A172 (cell line): ENCODE results near the gene ARHGDIA. TPM values are rescaled to one million over a fixed set of nuclear protein-coding genes. Genes with fewer than 3 reads are reported as not detected.
"Not testable (repeated sequence)": the region's sequence is repeated elsewhere in the genome, so short reads cannot be mapped to it uniquely, and the experiment has no call there.

Experiments
- DNase-seq: peaks from one replicate; pipeline ENCODE4 v3.0.0-alpha.2; 2015; ENCODE audit warnings: low spot score
- total RNA-seq: library from RNA; depleted of rRNA; stranded (reverse); fragments of >200 nt; shearing (Covaris generic); gene quantifications from 2 replicates; pipeline ENCODE4 v1.2.3, GENCODE V29; 2014; rRNA removed

The ARHGDIA gene
- 173 and 183 TPM in 2 replicates for total RNA-seq

DNA sequence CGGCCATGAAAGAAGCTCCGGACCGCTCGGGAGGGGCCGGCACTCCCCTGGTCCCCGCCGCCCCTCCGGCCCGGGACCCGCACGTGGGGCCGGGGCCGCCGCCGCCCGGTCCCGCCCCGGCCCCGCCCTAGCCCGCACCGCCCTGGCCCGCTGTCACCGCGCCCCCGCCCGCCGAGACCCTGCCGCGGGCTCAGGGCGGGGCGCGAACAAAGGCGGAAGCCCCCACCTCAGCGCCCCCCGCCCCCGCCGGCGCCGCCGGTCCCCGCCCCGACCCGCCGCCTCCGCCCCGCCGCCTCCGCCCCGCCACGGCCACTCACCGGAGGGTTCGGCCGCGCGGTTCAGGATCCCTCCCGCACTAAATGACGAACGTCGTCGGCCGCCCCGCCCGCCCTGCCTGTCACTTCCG, at the start of gene ARHGDIA:
ARHGDIA (minus strand) TSS at position 357 of the 406 bp plus-strand sequence. CDS start 1,407 bp downstream, outside the sequence.
- no peak for DNase-seq

DNA sequence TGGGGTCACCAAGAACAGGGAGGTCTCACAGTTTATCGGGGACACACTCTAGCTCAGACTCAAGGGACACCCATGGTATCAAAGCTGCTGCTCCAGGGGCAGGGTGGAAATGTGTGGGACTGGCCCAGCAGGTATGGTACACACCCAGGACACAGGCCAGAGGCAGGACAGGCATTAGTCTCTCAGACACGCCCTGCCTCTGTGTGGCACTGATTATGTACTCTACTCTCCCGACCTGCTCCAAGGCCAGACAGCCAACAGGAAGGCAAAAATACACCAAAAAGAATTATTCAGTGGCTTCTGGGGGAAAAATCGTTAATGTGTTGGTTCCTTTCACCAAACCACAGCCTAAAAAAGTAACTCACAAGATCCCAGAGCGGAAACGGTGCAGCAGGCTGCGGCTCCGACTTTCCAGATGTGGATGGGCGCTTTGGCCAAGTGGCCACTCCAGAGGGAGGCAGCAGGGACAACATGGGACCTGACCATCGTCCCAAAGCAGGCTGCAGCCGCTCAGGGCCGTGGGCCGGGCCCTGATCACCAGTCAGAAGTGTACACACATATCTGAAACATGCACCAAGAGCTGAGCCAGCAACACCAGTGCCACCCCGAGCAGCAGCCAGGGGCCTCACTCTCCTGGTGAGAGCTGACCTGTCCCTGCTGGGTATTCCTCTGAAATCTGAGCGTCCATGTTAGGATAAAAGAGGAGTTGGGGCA, 47.9 kb upstream of the ARHGDIA start:
- DNase-seq, result no peak

GRCh38 chr17:81918333-81918669, 47.2 kb upstream of the ARHGDIA start:
- DNase-seq, result not testable (repeated sequence)

GRCh38 chr17:81917565-81918332, 46.6 kb upstream of the ARHGDIA start, which contains the start of gene SIRT7:
TSS of gene SIRT7 (minus strand) at chr17:81918176. CDS start at chr17:81918131, 45 bp downstream.
- DNase-seq, result peak; percentile 61

DNA sequence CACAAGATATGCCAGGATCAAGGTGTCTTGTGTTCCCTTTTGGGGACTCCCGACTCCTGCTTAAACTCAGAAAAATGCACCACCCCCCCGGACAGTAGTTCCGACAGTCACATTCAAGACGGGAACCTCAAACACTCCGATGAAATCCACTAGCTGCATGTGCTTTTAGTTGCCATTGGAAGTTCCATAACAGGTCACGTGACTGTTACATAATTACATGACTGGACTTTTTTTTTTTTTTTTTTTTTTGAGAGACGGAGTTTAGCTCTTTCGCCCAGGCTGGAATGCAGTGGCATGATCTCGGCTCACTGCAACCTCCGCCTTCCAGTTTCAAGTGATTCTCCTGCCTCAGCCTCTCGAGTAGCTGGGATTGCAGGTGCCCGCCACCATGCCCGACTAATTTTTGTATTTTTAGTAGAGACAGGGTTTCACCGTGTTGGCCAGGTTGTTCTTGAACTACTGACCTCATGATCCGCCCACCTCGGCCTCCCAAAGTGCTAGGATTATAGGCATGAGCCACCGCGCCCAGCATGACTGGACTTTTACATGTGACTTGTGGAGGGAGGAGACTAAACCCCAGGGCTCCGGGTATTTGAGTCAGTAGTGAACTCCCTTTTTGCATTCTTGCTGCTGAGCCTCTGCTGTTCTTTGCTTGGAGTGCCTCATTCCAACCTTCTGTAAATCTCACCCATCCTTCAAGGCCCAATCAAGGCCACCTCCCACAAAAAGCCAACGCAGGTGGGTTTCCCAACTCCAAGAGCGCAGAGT, 45.3 kb upstream of the ARHGDIA start:
- peak; percentile 93 for DNase-seq

- DNase-seq, result no peak
These were observed 44.2 kb upstream of the ARHGDIA start for GRCh38 chr17:81915331-81915730.

GRCh38 chr17:81914103-81914850, 43.1 kb upstream of the ARHGDIA start:
- DNase-seq, result no peak

DNA sequence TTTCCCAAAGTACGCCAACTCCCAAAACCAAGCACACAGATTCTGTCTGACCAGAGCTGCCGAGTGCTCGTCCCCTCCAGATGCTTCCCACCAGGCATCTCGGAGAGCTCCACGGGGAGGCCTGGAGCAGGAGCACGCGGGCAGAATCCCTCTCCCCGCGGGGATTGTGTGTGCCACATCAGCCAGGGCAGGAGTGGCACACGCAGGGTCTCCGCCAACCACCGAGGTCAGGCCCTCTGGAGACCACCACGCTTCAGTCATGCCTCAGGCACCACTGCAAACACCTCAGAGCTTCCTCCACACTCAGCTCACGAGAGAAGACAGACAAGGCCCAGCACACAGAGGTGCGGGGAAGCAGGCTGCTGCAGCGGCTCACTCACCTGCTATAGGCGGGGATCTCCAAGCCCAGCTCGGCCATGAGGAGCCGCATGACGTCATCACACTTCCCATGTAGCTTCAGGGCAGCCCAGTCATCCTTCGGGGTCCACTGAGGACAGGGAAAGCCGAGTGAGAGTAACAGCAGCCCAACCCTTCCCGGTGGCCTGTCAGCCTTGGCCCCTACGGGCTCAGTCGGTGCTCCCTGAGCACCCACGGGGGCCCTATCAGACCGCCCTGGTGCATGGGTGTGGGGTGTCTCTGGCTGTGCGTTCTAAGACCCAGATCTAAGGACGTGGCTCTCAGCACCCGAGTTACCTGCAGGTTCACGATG, 42.4 kb upstream of the ARHGDIA start:
- no peak for DNase-seq

GRCh38 chr17:81912441-81913309, 41.5 kb upstream of the ARHGDIA start:
- DNase-seq, result peak; percentile 97

- DNase-seq, result no peak
These were observed 40.8 kb upstream of the ARHGDIA start for GRCh38 chr17:81911969-81912368.

DNA sequence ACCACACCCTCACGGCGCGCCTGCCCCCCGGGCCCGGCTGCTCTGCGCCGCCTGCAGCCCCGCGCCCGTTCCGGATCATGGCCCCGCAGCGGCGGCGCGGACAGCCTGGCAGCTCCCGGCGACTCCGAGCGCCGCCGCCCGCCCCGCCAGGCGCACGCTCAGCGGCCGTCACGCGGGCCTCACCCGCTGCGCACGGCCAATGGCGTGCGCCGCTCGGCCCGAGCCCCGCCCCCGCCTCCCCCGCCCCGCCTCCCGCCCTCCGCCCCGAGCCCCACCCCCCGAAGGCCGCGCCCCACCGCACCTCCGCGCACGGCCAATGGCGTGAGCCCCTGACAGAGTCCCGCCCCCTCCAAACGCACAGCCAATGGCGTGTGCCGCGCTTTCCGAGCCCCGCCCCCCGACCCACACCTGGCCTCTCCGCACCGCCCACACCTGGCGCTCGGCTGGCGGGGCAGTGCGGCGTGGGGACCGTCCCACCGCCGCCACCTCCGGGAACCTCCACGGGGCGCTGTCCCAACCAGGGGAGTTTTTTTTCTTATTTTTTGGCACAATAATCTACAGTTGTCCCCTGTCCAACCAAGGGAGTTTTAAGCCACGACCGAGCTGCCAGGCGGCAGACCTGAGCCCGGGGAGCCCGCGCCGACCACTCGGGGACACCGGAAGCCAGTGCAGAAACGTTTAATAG, 40.3 kb upstream of the ARHGDIA start, which contains the start of gene PCYT2:
PCYT2 (minus strand) TSS at position 123 of the 685 bp plus-strand sequence; CDS start at position 79, 44 bp downstream.
- DNase-seq, result peak; percentile 64

- no peak for DNase-seq
These were observed 39.7 kb upstream of the ARHGDIA start for GRCh38 chr17:81910840-81911276.

DNA sequence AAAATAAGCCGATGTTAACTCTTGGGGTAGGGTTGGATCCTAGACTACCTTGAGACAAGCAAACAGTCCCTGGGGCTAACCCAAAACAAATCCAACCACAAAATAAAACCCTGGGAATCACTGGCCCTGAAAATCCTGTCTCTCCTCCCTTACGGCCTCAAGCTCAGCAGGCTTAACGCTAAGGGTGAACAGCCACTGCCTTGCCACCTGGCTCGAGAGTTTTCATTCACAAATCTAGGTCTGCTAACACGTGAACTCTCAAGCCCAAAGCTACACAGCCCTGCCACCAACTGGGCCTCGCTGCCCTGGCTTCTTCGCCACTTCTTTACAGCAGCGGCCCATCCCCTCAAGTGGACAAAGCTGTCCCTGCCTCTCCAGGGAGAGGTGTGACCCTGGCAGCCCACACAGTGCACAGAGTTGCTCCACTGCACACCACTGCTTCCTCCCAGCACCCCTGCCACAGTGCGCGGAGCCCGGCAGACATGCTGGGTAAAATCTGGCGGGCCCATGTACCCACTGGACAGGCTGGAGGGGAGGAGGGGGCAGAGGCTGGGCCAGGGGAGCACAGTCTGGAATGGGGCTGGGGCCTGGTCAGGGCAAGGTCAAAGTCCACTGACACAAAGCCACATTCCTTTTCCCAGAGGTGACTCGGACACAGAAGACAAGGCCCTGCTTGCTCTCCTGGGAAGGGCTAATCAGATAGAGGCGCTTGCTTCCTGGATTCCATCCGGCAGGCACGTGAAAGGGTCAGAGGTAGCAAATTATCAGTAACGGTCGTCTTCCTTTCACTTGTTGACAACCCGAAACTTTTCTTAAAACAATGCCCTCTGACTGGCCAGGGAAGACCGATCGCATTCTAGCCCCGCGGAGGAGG, 39.1 kb upstream of the ARHGDIA start:
- no peak for DNase-seq

- no peak for DNase-seq
These were observed 38.1 kb upstream of the ARHGDIA start for GRCh38 chr17:81909231-81909630.

- DNase-seq, result no peak
These were observed 37.7 kb upstream of the ARHGDIA start for GRCh38 chr17:81908793-81909192.

DNA sequence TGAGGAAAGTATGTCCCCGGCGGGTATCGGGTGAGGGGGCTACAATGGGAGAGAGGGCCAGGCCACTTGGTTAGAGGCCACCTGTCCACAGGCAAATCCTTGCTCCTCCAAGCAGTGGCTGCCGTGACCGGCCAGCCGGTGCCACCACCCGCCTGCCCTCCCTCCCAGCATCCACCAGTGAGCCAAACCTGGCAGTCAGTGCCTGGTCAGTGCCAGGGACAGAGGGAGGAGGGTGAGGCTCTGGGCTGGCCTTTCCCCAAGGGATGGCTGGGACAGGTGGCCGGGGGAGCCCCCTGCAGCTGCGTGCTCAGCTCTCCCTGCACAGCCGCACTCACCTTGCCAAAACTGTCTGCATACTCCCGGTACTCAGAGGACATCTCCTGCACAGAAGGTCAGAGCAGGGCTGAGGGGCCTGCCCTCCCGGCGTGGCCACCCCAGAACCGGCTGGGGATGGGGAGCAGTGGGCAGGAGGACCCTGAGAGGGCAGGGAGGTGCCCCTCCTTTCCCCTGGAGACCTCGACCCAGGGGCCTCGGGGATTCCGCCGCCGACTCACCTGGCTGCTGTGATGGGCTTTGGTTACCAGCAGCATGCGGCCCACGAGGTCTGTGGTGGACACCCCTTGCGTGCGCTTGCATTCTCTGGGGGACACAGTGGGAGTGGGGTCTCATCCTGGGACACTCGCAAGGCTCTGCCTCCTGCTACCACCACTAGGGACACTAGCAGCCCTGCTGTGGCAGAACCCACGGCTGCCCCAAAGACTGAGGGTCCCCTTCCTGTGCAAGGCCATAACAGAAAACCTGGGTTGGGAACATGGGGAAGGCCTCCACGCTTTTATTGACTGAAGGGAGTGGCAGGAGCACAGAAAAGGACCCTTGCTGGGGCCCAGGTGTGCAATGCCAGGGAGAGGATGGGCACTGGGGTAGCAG, 36.3 kb upstream of the ARHGDIA start:
- no peak for DNase-seq
